GM19395 (cell line): ENCODE measurements around the gene TNFRSF18.

Experiments used
- ATAC-seq: cut with Tn5 transposase; IDR thresholded peaks from one replicate; pipeline ENCODE4 v1.9.1; 2021; ENCODE audit warnings: mild to moderate bottlenecking, moderate library complexity; ENCODE audit not compliant: unreplicated experiment

The TNFRSF18 gene

DNA sequence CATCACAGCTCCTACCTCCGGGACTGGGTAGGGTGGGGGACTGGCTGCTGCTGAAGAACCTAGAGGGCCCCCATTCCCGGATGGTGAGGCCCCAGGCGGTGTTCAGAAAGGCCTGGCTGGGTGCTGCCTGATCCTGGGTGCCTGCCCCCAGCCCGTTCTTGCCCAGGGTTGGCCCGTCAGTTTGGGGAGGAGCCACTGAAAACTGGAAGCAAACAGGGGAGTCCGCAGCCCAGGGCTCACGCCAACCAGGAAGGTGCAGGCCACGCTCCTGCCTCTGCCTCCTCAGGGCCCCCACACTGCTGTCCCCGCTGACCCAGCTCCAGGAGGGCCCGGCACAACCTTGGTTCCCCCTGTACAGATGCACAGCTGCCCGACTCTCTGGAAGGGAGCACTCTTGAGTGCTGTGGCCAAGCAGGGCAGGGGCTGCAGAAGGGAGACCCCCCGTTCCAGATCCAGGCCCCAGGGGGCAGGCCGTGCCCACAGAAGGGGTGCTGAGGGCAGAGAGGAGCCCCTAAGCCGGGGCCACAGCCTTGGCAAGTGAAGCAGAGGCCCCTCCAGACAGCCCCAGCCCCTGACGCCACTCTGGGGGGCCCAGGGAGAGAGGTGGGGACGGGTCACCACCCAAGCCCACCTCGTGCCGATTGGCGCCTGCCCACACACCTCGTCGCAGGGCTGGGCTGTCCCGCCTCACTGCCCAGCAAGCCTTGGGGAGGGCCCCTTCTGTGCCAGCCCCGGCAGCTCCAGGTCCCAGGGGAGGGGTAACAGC is 34.6 kb upstream of the TNFRSF18 start:
- ATAC-seq = no peak

DNA sequence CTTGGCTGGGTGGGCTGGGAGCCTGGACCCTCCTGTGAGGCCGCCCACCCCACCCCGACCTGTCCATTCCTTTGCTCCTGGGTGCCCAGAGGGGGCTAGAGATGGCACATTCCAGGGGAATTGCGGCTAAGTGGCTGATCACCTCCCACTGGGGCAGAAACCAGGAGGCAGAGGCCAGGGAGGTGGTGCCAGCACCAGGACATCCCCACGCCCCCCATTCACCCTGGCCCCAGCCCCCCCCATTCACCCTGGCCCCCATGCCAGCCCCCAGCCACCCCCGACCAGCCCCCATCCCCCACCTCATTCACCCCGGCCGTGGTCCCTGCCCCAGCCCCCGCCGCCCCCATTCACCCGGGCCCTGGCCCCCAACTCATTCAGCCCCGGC is 33.9 kb upstream of the TNFRSF18 start:
- no peak for ATAC-seq

DNA sequence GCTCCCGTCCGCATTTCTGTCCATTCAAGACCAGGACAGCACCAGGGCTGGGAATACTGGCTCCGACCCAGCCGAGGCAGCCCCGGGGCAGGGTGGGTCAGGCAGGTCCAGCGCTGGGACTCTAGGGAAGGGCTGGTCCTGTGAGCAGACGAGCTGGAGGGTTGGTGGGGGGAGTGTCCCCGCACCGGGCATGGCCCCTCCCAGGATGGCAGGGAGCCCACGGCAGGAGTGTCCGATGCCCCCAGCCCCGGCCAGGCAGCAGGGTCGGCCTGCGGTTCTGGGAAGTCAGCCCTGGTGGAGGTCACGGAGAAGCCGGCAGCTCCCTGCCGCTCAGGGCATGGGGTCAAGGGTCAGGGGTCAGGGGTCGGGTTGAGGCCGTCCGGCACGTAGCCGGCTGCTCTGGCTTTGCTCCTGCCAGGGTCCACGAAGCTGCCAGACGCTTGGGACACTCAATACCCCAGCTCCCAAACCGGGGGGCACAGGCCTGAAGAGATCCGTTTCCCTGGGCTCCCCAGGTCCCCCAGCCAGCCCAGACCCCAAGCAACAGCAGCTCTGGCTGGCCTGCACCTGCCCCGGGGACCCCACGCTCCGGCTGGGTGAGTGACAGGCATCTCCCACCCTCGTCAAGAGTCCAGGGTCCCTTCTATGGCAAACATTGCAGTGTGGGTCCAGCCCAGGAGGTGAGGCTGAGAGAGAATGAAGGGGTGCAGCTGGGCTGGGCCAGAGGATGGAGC is 33.4 kb upstream of the TNFRSF18 start:
- ATAC-seq = no peak

DNA sequence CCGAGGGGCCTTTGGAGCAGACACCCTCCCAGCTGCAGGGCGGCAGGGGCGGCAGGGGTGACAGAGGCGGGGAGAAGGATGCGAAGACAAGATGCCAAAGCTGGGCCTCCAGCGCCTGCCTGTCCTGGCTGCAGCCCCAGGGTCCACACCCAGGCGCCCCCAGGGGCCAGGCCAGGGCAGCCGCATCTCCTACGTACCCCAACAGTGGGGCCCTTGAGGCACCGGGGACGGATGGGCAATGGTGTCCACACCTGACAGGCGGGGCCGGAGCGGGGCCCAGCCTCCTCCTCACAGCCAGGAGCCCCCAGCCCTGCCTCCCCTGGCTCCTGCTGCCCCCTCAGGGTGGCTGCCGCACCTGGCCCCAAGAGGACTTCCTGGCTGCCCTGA is 32.8 kb upstream of the TNFRSF18 start:
- ATAC-seq = no peak

DNA sequence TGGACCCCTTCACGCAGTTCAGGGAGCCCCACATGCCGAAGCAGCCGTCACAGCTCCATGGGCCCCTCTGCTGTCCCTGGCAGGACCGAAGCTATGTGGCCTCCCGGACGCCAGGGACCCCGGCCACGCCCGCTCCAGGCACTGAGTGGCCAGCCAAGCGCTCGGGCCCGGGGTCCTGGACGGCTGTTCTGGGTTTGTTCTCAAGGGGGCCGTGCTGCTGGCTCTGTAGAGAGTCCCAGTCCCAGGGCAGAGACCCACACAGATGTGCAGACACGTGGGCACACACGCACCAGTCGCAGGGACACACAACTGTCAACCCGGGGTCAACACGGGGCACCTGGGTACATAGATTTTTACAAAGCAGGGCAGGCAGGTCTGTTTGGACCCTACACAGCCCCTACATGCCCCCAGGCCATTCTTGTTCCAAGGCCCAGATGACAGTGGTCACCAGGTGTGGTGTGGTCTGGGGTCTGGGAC is 32.3 kb upstream of the TNFRSF18 start:
- ATAC-seq = no peak

DNA sequence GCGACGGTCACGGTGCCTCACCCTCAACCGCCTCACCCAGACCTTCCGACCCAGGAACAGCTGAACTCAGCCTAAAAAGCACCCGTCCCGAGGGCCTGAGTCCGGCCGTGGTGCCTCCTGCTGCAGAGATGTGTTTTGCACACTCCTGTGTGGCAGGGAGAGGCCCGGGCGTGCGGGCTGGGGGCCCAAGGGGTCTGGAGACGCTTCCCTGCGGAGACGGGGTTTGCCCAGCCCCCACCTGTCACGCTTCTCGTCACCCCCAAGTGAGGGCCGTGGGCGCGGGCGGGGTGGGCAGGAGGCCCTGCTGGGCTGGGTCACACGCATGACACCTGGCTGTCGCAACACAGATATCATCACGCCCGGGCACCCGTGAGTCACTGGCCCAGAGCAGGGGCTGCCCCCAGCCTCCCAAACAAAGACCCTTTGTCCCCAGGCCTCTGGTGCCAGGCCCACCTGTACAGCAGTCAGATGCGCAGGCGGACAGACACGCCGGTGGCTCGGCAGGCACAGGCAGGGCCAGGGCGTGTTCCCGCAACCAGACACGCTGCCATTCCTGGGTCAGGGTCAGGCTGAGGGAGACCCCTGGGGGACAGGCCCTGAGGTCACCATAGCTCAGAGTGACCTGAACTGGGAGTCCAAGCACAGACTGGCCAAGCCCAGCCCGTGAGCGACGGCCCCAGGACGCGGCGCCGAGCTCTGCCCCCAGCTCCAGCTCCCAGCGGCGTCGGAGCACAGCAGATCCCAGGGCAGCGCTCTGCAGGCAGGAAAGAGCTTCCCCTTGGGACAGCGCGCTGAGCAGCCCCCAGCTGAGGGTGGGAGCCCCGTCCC is 31.7 kb upstream of the TNFRSF18 start:
- ATAC-seq = no peak

DNA sequence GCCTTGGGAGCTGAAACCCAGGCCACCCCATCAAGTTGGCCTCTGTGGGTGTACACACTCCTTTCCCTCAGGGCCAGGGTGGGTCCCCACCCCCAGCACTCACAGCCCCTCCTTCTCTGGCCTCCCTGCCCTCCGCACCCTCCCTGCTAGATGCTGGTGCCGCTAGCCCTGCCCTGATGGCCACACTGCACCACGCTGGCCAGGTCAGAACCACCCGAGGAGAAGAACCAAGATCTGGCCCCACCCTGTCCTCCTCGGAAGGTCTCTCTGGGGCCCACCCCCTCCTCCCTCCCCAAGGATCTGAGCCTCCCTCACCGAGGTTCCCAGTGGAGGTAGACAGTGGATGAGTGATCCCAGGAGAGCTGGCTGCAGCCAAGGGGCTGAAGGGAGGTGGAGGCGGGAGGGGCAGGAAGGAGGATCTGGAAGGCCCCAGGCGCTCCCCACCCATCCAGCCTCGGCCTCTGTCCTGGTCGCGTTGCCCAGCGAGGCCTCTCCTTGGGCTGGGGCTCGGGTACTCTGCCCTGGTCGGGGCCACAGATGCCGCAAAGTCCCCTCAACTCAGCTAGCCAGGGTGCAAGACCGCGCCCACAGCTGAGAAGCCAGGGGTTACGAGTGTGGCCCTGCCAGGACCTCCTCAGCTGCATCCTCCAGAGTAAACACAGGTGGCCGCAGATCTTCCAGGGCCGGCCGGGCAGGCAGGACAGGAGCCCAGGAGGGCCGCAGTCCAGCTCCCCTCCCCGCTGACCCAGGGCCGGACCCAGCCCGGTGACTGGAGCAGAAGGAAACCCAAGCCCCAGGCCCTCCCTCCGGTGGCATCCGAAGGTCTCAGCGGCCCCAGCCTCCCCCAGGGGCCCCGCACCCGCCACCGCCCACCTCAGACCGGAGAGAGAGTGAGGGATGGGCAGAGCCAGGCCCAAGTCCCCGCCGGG is 30.8 kb upstream of the TNFRSF18 start:
- ATAC-seq = no peak

DNA sequence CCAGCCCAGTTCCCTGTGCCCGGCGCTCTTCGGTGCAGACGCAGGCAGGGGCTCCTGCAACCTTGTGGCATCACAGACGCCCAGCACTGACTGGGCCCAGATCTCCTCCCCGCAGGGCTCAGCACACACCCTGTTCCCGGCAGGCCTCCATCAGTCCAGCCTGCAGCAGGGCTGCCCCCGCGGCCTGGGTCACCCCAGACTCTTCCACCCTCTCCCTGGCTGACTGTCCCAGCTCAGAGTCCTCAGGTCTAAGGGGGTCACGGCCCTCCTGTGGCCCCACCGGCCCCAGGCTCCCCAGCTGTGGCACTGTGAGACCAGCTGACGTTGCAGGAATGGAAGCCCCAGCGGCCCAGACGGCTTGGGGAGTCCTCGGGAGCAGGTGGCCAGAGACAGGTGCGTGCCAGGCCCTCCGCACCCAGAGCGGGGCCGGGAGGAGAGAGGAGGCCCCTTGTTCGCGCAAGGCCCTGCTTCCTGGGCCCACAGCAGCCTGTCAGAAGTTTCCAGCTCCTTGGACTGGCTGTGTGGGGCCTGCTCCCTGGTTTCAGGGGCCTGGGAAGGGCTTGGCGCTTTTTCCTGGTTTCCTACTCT is 29.9 kb upstream of the TNFRSF18 start:
- ATAC-seq = no peak

DNA sequence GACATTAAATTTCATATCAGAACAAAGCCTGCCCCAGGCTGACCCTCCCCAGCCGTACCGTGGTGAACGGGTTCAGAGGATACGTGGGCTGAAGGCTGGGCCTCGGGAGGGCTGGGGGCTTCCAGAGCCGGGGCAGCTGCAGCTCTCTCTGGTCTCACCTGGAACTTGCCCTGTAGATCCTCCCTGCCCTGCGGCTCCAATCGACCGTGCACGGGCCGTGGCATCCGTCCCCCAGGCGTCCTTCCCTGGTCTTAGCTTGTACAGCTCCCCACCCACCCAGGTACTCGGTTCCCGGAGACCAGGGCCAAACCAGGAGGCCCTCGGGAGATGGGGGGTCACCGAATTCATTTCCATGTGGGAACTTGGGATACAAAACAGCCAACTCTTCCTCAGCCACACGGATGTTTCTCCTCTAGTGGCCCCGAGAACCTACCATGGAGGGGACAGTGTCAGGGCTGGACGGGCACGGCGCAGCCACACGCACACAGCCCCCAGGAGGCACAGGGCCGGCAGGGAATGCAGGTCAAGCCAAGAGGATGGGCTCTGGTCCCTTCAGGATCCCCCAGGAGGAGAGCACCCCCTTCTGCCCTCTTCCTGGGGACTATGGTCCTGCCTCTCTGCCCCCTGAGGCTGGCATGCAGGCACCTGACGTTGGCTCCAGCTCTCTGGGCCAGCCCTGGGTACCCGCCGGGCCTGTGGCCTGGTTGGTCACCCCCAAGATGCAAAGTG is 28.8 kb upstream of the TNFRSF18 start:
- ATAC-seq = no peak

DNA sequence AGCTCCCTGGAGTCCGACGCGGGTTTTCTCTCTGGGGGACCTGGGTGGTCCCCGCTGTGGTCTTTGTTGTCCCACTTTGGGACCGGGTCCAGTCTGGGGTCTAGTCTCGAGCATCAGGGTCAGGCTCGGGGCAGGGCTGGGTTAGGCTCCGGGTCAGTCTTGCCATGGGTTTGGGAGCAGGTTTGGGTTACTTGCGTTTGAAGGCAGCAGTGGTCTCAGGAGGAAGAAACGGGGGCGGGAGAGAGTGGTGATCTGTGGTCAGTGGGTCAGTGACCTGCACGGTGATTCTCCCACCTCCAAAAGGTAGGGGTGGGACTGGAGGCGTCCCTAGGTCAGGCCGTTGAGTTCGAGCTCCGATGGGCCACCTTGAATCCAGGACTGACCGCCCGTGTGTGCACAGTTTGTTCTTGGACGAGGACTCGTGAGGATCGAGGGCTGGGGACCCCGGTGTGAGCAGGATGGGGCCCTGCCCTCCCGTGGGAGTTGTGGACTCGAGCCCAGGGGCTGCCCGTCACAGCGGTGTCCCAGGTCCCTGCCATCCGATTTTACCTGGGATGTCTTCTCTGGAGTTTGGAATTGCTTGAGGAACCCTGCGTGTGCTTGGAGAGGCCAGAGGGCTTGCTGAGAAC is 27.9 kb upstream of the TNFRSF18 start:
- ATAC-seq = no peak

DNA sequence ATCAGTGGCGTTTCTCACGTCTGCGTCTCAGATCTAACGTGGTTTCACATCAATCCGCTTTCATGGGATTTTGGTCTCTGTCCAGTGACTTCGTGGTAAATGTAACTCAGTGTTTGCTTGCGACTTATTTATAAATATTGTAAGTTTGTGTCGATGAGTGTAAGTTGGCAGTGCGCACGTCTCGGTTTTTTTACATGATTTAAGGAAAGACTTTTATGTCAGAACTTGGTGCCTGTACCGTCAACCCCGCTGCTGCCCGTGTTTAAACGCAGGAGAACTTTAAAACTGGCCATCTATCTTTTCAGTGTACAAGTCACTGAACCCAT is 27.1 kb upstream of the TNFRSF18 start:
- no peak for ATAC-seq

DNA sequence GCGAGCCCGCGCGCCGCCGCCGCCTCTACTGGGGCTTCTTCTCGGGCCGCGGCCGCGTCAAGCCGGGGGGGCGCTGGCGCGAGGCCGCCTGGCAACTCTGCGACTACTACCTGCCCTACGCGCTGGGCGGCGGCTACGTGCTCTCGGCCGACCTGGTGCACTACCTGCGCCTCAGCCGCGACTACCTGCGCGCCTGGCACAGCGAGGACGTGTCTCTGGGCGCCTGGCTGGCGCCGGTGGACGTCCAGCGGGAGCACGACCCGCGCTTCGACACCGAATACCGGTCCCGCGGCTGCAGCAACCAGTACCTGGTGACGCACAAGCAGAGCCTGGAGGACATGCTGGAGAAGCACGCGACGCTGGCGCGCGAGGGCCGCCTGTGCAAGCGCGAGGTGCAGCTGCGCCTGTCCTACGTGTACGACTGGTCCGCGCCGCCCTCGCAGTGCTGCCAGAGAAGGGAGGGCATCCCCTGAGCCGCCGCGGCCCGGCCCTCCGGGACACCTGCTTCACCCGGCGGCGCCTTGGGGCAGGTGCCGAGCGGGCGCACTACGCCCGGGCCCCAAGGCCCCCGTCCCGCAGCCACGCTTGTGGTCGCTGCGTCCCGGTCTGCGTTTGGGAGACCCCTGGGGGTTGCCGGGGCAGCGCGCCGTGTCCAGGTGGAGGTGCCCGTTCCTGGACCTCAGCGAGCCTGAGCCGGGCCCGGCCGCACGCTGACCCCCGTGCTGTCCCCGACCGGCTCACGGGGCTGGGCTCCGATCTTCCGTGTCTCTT is 26.6 kb upstream of the TNFRSF18 start:
- no peak for ATAC-seq

DNA sequence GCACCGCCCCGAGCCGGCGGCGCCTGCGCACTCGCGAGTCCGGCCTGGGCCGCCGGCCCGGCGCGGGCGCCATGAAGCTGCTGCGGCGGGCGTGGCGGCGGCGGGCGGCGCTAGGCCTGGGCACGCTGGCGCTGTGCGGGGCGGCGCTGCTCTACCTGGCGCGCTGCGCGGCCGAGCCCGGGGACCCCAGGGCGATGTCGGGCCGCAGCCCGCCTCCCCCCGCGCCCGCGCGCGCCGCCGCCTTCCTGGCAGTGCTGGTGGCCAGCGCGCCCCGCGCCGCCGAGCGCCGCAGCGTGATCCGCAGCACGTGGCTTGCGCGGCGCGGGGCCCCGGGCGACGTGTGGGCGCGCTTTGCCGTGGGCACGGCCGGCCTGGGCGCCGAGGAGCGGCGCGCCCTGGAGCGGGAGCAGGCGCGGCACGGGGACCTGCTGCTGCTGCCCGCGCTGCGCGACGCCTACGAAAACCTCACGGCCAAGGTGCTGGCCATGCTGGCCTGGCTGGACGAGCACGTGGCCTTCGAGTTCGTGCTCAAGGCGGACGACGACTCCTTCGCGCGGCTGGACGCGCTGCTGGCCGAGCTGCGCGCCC is 25.9 kb upstream of the TNFRSF18 start, which contains the start of gene B3GALT6:
B3GALT6 (plus strand) TSS at position 30 of the 588 bp plus-strand sequence; CDS start at position 72, 42 bp downstream.
- ATAC-seq = peak; percentile 3

DNA sequence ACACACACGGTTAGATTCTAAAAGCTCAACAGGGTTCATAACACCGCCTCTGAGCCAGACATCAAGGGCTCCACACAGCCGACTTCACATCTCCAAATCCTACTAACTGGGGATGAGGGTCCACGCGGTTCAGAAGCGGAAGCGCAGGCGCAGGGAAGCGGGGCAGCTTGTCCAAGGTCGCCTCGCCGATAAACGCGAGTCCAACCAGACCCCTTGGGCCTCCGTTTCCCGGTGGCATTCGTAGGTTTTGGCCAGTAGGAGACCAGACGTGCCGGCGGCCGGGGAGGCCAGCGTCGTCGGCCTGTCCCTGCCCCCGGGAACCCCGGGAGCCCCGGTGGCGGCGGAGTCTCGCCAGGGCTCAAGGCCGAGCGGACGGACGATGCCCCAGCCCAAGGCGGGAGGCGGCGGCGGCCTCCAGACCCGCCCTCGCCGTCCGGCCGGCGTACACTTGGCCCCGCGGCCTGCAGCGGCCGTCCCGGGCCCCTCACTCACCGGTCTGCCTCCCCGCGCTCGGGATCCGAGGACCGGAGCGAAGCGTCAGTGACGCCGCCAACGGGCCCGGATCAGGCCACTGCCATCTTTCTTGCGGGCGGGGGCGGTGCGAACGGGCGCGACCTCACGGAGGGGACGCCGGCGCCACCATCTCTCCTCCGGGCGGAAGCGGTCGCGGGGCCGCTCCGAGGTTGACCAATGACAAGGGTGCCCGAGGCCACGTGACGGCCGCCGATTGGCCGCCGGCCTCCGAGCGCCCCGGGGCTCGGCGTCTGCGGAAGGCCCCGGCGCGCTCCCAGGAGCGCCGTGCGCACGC is 25.2 kb upstream of the TNFRSF18 start, which contains the start of gene SDF4:
SDF4 (minus strand) TSS at position 602 of the 808 bp plus-strand sequence. CDS start 3,229 bp downstream, outside the sequence.
- ATAC-seq = peak; percentile 84

DNA sequence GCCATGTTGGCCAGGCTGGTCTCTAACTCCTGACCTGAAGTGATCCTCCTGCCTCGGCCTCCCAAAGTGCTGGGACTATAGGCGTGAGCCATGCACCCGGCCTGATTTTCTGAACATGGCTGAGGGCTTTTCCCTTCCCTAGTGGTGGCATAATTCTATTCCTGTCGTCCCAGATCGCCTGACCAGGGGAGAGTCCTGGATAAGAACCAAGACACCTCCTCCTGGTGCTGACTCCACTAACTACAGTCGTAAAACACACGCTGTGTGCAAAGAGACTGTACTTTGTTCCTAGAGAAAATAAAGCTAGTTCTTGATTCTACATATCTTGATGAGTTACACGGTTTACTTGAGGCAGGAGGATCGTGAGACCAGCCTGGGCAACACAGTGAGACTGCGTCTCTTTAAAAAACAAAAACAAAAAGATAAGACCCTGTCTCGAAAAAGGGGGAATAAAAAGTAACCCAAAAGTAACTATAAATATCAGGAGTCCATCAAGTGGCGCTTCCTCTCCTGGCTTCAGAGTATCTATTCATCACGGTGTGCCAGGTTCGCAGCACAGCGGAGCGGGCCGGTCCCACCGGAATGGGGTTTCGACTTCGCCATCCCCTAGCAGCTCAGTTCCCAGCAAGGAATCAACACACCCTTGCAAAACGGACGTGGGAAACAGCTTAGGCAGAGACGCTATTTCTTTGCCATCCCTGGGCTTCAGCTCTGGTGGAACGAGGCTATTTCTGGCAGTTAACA is 24.4 kb upstream of the TNFRSF18 start:
- ATAC-seq = no peak

DNA sequence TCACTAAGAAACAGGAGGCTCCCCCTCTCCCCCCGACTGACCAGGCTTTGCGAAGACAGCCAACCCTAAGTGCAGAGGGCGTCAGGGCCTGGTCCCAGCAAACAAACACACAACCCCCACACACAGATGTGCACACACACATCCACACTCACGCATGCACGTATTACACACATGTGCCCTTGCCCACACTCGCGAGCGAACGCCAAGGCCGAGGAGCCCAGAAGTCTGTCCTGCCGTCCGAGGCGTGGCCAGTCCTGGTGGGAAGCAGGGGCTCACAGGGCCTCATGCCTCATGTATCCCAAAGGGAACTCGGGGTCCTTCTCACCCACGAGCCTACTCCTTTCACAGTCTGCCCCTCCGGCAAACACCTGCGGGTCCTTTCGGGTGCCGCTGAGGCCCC is 23.4 kb upstream of the TNFRSF18 start:
- ATAC-seq = no peak
